BE2C (cell line): ENCODE data around the gene PREX1.

Experiments
- DNase-seq: peaks from one replicate; pipeline ENCODE4 v3.0.0-alpha.2; 2020
- H3K27me3 ChIP-seq: fragments of 250-450 bp; sonication (Bioruptor Pico); 2 replicates; pipeline ENCODE4 v1.5.1; 2020; ENCODE audit warnings: mild to moderate bottlenecking
- H3K36me3 ChIP-seq: fragments of 250-450 bp; sonication (Bioruptor Pico); 2 replicates; pipeline ENCODE4 v1.5.1; 2020; ENCODE audit warnings: mild to moderate bottlenecking
- H3K4me1 ChIP-seq: fragments of 250-450 bp; sonication (Bioruptor Pico); 2 replicates; pipeline ENCODE4 v1.5.1; 2020
- H3K4me3 ChIP-seq: 2 replicates; pipeline ENCODE4 v1.5.1; 2011; ENCODE audit warnings: low read depth, low read length
- H3K9me3 ChIP-seq: fragments of 250-450 bp; sonication (Bioruptor Pico); 2 replicates; pipeline ENCODE4 v1.5.1; 2020
- CTCF ChIP-seq: IDR thresholded peaks from 2 replicates; pipeline ENCODE4 v1.5.1; 2012; ENCODE audit warnings: mild to moderate bottlenecking, low read depth, low read length

Gene PREX1

GRCh38 chr20:48687117-48687800 is 140.5 kb downstream of the PREX1 start:
- no peaks in the 10 kb centered on the region for H3K9me3 ChIP-seq
- no peak overlapping the region for H3K4me3 ChIP-seq
- H3K36me3 ChIP-seq = no peaks in the 10 kb centered on the region
- no peak for TF ChIP-seq CTCF
- H3K4me1 ChIP-seq = peaks cover 48% of the 10 kb centered on the region
- no peak for DNase-seq
- H3K27me3 ChIP-seq = no peaks in the 10 kb centered on the region

DNA sequence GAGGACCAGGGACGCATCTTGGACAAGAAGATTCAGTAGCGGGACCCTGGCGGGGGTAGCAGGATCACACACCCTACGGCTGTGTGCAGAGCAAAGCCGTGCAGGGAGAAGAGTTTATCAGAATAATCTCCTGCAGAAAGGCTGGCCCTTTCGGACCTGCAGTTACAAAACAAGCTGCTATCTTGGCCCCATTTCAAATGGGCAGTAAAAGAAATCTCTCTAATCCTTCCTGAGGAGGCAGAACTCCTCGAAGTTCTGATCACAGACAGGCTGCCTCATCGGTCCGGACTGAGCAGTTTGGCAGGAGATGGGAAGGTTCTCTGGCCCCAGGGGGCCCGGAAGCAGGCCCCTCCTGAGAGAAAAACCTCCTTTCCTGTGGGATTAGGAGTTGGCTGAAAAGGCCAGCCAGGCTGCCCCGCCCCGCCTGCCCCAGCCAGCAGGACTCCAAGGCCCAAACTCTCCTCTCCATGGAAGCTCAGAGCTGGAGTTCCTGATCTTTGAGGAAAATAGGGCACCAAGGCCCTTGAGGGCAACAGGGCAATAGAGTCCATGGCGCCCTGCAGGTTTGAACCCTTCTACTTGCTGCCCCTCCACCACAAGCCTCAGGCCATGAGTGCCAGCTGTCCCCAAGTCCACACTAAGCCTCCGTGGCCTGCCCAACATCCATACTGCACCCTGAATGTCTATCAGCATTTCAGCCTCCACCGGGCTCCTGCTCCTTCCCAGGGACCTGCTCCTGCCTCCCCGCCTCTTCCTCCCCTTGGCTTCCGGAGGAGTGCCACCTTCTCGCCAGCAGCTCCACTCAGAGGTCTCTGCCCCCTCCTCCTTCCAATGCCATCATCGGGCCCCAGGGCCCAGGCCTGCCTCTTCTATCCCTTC is 141.3 kb downstream of the PREX1 start:
- TF ChIP-seq CTCF = peak; percentile 21
- Histone ChIP-seq H3K4me3 (no peak overlapping the region), H3K36me3 (no peaks in the 10 kb centered on the region), H3K4me1 (peaks cover 54% of the 10 kb centered on the region), H3K9me3 (no peaks in the 10 kb centered on the region), H3K27me3 (no peaks in the 10 kb centered on the region)
- peak; percentile 40 for DNase-seq

GRCh38 chr20:48685300-48685699 is 142.5 kb downstream of the PREX1 start:
- no peak for DNase-seq
- Histone ChIP-seq H3K4me3 (no peak overlapping the region), H3K4me1 (peaks cover 50% of the 10 kb centered on the region), H3K9me3 (no peaks in the 10 kb centered on the region), H3K27me3 (no peaks in the 10 kb centered on the region), H3K36me3 (no peaks in the 10 kb centered on the region)
- no peak for TF ChIP-seq CTCF

DNA sequence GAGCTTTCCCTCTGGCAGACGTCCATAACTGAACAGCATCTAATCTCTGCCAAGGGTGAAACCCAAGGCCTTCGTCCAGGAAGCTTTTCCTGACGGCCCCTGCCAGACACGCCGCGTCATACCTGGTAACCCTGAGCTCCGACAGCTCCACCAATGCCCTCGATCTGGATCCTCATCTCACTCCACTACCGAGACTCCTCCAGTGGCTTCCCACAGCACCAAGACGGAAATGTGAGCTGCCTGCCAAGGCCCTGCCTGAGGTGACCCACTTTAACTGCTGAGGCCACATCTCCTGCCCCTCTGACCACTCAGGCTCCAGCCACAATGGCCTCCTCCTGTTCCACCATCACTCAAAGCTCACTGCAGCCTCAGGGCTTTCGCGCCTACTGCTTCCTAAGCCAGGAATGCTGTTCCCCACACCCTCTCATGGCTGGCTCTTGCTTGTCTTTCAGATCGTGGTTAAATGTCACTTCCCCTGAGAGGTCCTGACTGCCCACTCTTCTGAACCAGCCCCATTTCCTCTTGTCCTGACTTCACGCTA is 143.2 kb downstream of the PREX1 start:
- no peaks in the 10 kb centered on the region for H3K36me3 ChIP-seq
- H3K27me3 ChIP-seq = no peaks in the 10 kb centered on the region
- H3K9me3 ChIP-seq = no peaks in the 10 kb centered on the region
- H3K4me1 ChIP-seq = peaks cover 50% of the 10 kb centered on the region
- no peak overlapping the region for H3K4me3 ChIP-seq
- no peak for TF ChIP-seq CTCF
- no peak for DNase-seq

DNA sequence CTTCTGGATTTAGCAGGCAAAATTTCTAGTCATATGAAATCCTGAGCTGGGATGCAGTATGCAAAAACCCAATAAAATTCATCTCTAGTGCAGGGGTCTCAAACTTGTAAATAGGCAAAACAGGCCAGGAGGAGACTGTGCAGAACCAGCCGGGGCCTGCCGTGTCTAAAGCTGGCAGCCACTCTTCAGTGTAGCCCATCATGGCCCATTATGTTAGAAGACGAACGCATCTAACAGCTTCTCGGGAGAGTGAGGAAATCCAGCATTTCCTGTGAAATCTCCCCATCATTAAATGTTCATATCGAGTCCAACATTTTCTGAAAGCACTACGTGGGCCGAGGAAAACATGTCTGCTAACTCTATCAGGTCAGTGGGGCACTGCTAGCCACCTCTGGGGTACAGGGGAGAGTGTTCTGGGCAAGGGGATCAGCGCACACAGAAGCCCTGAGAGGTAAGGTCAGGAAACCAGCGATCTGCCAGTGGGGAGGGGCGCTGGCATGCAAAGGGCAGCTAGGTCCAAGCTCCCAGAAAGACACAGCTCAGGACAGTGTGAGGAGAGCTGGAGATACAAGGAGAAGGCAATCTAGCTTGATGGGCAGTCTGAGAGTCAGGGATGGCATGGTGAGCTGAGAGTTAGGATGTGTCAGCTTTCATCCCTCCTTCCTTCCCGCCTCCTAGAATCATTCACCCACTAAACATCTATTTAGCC is 144.2 kb downstream of the PREX1 start:
- H3K9me3 ChIP-seq = no peaks in the 10 kb centered on the region
- no peak overlapping the region for H3K4me3 ChIP-seq
- H3K27me3 ChIP-seq = no peaks in the 10 kb centered on the region
- H3K4me1 ChIP-seq = peaks cover 50% of the 10 kb centered on the region
- DNase-seq = no peak
- H3K36me3 ChIP-seq = no peaks in the 10 kb centered on the region
- no peak for TF ChIP-seq CTCF
